Measurements from ENCODE around the gene ATXN10.
"Not testable (repeated sequence)": the region's sequence is repeated elsewhere in the genome, so short reads cannot be mapped to it uniquely, and the experiment has no call there.

ATXN10 gene

DNA sequence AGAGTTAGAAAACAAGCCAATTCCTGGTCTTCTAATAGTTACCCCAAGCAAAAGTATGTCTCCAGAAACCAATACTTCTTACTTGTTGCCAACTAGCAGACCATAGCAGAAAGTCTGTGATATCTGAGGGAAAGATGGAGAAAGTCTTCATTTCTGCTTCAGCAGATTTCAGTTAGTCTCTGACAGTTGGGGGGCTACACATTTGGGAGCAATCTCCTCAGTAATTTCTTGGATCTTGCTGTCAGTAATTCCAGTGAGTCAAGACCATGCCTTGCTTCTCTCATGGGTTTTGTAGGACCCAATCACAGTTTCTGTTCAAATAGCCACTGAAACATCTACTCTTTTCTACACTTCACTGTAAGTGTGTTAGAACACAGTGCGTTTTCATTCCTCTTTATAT lies 118.8 kb downstream of the ATXN10 start:
- DNase-seq, result no peak

DNA sequence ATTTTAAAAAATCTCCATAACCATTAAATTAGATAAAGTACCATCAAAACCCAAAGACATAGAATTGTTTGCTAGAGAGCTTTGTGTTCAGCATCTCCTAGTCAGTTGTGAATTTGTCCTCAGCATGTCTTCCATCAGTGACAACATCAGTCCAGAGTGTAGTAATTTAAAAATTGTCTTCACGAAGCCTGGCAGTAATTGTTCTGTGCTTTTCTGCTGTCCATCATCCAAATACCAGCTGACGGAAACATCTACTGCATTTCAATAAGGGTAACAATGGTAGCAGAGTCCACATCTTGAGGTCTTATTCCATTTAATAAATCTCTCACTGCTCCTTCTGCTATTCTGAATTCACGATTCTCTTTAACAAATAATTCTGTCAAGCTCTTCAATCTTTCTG lies 121.5 kb downstream of the ATXN10 start:
- no peak for DNase-seq

DNA sequence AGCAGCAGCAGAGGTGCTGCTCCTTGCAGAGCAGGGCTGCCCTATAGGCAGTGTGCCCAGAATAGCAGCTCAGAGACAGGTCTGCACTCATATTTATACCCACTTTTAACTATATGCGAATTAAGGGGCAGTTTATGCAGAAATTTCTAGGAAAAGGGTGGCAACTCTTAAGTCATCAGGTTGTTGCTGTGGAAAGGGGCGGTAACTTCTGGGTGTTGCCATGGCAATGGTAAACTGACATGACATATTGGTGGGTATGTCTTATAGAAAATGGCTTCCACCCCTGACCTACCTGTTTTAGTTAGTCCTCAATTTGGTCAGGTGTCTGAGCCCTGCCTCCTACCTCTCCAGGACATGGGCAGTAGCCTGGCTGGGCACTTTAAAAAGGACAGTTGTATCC lies 122.3 kb downstream of the ATXN10 start:
- no peak for DNase-seq

DNA sequence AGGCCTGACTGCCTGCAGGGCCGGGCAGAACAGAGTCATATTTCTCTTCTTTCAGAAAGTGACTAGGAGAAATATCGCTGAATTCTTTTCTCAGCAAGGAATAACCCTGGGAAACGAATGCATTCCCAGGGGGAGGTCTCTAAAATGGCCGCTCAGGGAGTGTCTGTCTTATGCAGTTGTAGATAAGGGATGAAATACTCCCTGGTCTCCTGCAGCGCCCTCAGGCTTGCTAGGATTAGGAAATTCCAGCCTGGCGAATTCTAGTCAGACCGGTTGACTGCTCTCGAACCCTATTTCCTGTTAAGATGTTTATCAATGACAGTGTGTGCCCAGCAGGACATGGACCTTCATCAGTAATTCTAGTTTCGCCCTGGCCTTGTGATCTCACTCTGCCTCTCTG lies 124.4 kb downstream of the ATXN10 start:
- not testable (repeated sequence) for DNase-seq

DNA sequence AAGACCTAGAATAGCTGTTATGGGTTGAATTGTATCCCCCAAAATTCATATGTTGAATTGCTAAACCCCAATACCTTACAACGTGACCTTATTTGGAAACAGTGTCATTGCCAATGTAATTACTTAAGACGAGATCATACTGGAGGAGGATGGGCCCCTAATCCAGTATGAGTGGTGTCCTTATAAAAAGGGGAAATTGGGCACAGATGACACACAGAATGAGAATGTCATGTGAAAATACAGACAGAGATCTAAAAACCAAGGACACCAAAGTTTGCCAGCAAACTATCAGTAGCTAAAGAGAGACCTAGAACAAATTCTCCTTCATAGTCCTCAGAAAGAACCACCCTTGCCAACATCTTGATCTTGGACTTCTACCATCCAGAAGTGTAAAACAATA lies 127.7 kb downstream of the ATXN10 start:
- no peak for DNase-seq

DNA sequence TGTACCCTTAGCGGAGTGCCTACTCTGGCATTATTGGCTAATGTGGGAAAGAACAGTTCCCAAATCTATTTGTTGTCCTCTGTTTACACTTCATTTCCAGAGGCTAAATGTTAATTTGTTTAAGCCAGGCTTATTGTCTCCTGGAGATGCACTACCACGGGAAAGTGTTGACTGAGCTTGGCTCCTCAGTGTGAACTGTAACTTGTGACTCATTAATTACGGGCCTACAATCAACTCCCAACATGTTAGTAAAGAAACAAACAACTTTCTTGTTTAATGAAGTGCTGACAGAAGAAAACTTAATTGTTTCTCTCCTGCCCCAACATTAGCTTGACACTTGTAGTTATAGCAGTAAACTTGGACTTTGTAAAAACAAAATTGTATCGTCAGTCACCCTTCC lies 130.4 kb downstream of the ATXN10 start:
- DNase-seq, result no peak

DNA sequence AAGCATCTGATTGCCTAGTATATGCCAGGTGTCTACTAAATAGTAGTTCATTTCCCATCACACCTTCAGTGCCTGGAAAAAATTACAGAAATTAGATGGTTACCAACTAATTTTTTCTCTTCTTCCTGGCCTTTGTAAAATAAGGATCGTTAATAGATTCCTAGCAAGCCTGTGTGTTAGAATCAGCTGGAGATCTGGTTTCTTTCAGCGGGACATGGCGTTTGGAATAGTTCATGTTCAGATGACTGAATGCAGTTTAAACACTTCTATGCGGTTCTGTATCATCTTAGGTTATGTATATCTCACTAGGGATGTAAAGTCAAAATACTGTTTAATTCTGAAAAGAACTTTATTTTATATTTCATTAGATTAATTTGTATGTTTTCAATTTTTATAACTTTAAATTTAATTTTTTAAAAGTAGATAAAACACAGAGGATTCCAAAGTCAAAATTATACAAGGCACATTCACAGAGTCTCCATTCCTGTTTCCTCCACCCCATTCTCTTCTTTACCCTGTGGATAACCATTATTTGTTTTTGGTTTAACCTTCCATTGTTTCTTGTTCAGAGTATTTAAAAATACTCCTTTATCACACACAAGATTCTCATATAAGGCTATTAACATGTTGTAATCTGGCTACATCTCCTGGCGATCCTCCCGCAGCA lies 132.8 kb downstream of the ATXN10 start:
- no peak for DNase-seq

DNA sequence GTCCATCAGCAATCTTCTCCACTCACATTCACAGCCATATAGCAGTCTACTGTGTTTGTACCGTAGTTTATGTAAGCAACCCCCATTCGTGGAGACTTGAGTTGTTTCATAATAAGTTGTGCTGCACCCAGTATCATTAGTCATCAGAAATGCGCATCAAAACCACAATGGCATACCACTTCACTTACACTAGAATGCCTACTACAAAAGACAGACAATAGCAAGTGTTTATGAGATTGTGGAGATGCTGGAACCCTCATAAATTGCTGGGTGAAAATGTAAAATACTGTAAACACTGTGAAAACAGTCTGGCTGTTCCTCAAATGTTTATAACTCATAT lies 133.3 kb downstream of the ATXN10 start:
- no peak for DNase-seq

DNA sequence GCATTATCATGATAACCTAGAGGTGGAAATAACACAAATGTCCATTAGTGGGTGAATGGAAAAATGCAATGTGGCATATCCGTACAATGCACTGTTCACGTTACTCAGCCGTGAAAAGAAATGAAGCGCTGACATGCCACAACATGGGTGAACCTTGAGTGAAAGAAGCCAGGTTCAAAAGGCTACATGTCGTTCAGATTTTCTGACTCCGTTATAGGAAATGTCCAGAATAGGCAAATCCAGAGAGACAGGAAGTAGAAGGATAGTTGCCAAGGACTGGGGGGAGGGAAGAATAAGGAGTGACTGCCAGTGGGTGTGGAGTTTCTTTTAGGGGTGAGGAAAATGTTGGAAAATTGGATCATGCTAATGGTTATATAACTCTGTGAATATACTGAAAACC lies 133.8 kb downstream of the ATXN10 start:
- DNase-seq, result no peak

DNA sequence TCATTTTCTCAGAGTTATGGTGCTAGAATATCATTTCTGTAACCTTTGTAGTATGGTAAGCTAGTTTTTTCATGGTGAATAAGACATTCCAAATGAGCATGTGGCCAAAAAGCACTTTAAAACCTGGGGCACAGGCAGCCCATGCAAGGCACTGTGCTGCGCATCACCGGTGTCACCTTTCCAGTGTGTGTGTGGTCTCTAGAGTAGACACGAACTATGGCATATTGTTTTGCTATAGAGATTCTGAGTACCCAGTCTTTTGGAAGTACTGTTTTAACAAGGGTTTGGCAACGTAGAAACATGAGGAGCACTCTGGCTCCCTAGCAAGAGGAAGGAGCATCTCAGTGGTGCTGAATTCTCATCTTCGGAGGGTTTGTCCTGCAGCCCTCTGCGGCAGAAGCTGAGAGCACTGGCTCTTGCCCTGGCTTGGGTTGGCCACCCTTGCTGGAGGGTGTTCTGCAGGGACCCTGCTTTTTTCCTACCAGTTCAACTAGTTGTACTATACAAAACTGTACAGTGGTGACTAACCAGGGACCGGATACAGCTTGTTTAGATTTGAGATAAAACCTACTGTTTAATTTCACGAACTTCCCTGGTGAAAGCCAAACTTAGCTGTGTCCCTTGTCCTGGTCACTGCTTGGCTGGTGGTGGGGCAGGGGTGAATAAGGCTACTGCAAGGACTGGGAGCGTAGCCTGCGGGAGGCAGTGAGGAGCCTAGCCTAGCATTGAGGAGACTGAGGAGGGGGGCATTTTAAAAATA lies 135.7 kb downstream of the ATXN10 start:
- DNase-seq, result no peak

DNA sequence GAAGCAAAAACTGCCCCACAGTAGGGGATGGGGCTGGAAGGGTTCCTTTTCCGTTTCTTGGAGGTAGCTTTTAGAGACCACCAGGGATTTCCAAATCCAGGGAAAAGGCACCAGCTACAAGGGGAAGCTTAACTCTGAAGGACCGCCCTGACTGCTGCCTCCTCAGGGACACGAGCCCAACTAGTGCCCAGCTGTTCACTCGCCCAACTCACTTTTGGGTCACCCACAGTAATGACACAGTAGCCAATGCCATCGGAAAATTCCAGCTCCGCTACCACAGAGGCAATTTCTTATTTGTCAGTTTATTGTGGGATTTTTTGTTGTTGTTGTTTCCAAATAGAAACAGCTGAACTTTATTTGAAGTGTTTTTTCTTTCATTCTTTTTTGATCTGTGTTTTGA lies 141.3 kb downstream of the ATXN10 start:
- no peak for DNase-seq

DNA sequence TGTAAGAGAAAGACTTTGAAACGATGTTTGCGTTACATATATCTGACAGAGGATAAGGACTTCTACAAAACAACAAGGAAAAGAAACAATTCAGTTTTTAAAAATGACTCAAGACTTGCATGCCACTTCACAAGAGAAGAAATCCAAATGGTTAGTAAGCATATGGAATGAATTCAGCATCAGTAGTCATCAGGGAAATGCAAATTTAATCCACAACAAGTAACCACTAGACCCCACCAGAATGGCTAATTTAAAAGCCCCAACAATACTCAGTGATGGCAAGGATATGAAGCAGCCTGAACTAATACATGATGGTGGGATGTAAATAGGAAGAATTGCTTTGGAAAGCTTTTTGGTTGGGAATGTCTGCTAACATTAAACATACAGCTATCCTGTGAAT lies 142.6 kb downstream of the ATXN10 start:
- no peak for DNase-seq

DNA sequence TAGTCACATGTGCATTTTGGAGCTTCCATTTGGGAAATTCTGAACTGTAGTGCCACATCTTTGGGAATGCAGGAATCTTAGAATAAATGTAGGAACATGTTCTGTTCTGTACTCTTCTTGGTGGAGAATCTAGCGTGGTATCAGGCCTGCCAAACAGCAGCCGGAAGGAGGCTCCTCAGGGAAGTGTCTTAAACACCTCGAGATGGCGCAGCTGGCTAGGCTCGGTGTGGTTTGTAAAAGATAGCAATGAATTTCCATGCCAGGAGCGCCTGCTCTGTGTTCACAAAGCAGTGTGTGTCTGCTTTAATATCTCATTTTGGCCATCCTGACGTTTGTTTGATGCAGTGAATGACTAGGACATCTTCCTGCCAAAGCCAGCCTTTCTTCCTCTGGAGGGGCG lies 145.1 kb downstream of the ATXN10 start:
- no peak for DNase-seq

DNA sequence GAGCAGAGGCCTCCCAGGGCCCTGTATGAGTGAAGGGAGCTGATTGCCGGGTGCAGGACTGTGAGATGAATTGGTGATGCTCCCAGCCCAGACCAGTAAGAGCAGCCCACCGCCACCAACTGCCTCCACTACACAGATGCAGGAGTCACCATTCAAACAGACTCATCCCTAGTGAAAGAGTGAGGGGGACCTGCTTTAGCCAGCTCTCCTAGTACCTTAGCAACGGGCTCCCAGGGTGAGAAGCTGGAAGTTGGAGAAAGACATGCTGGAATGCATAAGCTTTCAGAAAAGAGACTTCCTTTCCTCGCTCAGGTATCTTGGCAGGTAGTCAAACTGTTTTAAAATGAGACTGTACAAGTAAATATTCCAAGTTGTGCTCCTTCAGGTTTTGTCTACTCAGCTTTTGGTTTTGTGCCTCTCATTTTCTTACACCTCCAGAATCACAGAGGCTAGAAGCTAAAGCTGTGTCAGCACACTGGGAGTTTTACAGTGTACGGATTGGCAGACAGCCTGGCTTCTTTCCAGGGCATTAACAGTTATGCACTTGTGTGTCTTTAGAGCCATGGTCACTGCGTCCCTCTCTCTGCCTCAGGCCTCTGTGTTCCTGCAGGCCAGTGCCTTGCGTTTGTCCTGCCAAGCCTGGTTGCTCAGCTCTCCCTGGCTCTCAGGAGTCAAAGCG lies 146.2 kb downstream of the ATXN10 start:
- DNase-seq, result no peak

DNA sequence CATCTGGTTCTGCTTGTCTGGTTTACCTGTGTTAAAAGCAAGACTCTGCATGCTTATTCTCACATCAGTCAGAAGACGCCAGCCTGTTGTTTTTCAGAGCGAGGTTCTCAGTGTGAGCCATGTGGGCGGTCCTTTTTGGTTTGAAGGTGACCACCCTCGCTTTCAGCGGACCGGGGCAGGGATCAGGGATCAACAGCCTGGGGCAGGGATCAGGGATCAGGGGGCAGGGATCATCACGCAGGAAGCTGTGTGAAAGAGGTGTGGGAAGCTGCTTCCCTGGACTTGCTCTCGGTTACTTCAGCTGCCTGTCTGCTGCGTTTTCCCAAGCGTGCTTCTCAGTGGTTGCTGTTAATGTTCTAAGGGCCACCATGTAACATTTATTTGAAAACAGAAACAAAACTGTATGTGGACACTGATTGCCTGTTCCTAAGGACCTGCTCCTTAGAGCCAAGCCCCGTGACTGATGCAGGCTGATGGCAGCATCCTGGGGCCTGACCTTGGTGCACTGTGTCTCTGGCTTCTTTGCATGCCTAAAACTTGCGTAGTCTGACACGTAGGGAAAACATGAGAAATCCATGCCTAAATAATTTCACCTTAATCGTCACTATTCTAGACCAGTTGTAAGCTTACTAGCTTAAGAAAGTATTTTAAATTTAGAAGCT lies 146.9 kb downstream of the ATXN10 start:
- no peak for DNase-seq

DNA sequence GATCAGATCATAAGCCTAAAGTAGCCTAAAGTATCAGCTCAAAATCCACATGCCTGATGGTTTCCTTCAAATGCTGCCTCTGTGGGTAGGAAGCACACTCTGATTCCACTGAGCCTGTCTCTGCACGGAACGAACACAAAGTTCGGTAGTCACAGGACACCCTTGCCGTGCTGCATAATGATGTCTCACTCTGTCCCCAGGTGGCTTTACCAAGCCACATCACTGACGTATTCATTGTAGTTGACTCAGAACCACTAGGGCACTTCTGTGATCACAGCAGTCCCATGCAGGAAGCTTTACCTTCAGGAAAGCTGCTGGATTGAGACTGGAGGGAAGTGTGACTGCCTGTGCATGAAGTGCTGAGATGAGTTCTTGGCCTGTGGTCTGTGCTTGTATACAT lies 147.7 kb downstream of the ATXN10 start:
- no peak for DNase-seq

DNA sequence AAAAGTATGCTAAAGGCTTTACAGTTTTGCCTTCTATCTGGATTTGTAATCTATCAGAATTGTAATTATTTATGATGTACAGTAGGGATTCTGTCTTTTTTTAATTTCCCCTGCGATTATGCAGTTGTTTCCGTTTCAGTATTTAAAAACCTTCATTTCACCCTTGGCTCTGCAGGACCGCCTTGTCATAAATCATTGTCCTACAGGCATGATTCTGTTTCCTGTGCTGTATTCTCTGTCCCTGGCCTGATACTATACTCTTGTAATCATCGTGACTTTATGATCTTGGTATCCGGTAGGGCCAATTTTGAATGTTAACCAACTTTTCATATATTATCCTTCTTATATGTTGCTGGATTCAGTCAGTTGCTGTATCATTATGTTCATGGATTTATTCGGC lies 151.7 kb downstream of the ATXN10 start:
- no peak for DNase-seq

DNA sequence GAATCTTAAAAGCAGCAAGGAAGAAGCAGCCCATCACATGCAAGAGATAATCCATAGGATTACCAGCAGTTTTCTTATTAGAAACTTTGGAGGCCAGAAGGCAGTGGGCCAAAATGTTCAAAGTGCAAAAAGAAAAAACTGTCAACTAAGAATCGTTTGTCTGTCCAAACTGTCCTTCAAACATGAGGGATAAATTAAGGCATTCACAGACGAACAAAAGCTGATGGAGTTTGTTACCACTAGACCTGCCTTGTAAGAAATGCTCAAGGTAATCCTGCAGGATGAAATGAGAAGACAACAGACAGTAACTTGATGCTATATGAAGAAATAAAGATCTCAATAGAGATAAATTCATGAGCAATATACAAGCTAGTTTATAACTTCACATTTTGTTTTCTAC lies 154.9 kb downstream of the ATXN10 start:
- DNase-seq, result no peak

DNA sequence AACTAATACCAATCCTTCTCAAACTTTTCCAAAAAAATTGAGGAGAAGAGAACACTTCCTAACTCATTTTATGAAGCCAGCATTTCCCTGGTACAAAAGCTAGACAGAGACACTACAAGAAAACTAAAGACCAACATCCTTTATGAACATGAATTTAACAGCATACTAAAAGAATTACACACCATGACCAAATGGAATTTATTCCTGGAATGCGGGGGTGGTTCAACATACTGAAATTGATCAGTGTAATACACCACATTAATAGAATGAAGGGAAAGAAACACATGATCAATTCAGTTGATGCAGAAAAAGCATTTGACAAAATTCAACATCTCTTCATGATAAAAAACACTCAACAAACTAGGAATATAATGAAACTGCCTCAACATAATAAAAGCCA lies 157.2 kb downstream of the ATXN10 start:
- no peak for DNase-seq

DNA sequence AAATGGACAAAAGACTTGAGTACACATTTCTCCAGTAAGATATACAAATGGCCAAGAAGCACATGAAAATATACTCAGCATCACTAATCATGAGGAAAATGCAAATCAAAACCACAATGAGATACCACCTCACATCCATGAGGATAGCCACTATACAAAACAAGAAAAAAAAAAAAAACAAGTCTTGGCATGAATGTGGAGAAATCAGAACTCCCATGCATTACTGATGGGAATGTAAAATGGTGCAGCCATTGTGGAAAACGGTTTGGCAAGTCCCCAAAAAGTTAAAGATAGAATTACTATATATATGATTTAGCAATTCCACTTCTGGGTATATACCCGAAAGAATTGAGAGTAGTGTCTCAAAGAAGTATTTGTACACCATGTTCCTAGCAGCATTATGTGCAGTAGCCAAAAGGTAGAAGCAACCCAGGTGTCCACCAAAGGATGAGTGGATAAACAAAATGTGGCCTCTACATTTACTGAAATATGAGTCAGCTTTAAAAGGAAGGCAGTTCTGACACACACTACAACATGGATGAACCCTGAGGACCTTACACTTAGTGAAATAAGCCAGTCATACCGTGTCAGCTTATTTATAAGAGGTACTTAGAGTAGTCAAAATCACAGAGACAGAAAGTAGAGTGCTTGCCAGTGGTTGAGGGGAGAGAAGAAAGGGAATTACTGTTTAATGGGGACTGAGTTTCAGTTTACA lies 159.1 kb downstream of the ATXN10 start:
- DNase-seq, result no peak

DNA sequence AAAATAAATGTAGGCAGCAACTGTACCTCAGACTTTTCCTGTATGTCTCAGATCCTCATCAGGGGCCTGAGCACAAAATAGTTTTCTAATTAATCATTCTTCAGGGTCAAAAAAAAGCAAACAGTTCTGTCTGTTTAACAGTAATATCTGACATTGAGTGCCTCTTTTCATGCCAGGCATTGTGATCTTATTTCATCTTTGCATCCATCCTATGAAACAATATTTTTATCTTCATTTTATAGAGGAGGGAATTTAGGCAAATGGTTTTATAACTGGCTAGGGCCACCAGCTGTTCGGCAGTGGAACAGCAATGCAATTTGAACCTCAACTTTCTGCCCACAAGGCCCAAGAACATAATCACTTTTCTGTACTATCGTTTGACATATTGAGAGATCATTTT lies 159.8 kb downstream of the ATXN10 start:
- no peak for DNase-seq

DNA sequence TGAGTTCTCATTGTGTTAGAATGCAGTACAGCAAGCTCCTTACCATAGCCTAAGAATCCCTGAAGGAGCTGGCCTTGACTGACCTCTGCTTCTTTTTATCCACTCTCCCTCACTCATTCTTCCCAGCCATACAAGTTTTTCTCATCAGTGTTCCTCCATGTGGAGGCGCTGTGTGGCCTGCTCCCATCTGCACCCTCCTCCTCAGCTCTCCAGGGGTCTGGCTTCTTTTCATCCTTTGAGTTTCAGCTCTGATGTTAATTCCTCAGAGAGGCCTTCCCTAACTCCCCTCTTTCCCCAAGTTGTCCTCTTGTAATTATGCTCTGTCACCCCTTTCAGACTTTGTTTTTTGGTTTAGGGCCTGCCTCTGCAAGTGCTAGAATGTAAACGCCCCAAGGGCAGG lies 160.5 kb downstream of the ATXN10 start:
- DNase-seq, result no peak

DNA sequence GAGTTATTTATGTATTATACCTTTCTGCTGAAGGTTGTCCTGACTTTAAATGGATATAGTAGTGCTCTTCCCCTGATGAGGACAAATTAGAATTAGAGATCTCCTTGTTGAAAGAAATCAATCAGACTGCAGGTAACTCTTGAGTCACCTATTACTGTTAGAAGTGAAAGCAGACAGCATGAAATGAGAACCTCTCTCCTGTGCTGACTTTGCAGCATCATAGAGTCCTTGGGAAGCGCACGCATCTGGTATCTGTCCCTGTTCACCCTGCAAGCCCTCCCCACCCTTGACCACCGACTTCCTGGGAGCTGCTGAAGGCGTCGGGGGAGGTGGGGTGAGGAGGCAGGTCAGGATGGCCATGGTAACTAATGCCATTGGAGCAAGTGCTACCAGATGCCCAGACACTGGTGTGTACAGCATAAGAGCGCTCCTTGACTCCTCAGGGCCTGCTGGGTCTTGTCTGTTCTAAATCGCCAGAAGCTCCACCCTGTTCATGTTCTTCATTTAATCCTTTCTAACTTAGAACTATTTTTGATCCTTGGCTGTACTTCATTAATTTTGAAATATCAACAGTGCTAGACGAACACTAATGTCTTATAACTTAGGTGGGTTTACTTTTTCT lies 161.4 kb downstream of the ATXN10 start:
- no peak for DNase-seq

Measured in NCI-H1105 treated with DMSO at 0.1 percent for 48 hours (cell line).